Lower lobe of right lung (tissue), 2 donors: ENCODE results near the gene PITPNM3. TPM values are rescaled to one million over a fixed set of nuclear protein-coding genes. Genes with fewer than 3 reads are reported as not detected.

Experiments
- ATAC-seq, 2 donors: fragments of 200-7000 bp; cut with Tn5 transposase; one replicate each; pipeline ENCODE4 v1.9.1; 2020 to 2022; ENCODE audit warnings: mild to moderate bottlenecking in 2 of 2, moderate library complexity in 2 of 2
- DNase-seq: peaks from one replicate; pipeline ENCODE4 v3.0.0-alpha.2; 2020
- H3K27ac ChIP-seq: fragments of 200-600 bp; one replicate; pipeline ENCODE4 v1.8.0; 2022
- H3K27me3 ChIP-seq: fragments of 200-600 bp; one replicate; pipeline ENCODE4 v1.8.0; 2022; ENCODE audit warnings: low read depth
- H3K36me3 ChIP-seq: fragments of 200-600 bp; one replicate; pipeline ENCODE4 v1.8.0; 2022; ENCODE audit warnings: mild to moderate bottlenecking
- H3K4me1 ChIP-seq: fragments of 200-600 bp; one replicate; pipeline ENCODE4 v1.8.0; 2022
- H3K4me3 ChIP-seq: fragments of 200-600 bp; one replicate; pipeline ENCODE4 v1.8.0; 2022; ENCODE audit warnings: mild to moderate bottlenecking
- H3K9me3 ChIP-seq: fragments of 200-600 bp; one replicate; pipeline ENCODE4 v1.8.0; 2022
- CTCF ChIP-seq: fragments of 200-600 bp; IDR thresholded peaks from one replicate; pipeline ENCODE4 v1.8.0; 2022; ENCODE audit warnings: antibody characterized with exemption, mild to moderate bottlenecking
- intact Hi-C: fragments of 100-400 bp; cut with DNase I; formaldehyde crosslinking; loops from one replicate; pipeline ENCODE4 v1.11.0; 2022
- total RNA-seq: library from RNA; stranded (reverse); fragmentation: NEBNext Ultra II Directional; extraction: Animal tissue kit (Norgen Biotek cat#: 25700); gene quantifications from one replicate; pipeline ENCODE4 v1.2.1, GENCODE V29; 2021
- donor health status: DM: no; HTN: yes; CAD: no; lungs with severe emphysema.

PITPNM3 gene
- total RNA-seq, 1 donor from 2014 or later = 12.3 TPM

DNA sequence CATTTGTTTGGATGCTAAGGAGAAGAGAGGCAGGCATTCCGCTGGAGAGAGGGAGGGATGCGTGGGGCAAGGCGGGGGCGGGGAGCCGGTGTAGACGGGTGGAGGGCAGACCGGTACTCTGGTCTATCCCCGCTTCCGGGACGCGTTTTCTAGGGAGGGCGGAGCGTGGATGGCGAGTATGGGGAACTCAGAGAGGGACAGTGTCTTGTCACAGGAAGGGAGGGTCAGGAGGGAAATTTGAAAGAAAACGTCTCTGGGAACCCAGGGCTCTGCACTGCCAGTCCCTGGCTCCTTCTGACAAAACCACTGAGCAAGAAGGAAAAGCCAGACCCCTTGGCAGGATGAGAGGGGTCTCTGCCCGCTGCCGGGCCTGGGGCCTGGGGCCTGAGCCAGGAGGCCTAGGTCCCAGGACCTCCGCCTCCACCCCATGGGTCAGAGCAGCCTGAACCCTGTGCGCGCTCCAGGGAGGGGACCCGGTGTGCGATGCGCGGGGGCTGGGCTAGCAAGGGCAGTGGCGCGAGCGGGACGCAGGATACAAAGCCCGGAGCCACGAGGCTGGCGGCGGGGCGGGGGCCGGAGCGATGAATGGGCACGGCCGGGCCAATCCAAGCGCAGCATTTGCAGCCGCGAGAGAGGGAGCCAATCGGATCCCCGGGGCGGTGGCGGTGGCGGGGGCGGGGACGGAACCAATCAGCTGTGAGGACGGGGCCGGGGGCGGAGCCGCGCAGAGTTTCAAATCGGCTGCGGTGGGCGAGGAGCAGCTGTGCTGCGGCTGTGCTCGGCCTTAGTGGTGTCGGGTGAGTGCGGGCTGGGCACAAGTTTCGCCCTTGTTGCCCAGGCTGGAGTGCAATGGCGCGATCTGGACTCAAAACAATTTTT lies 112.4 kb downstream of the PITPNM3 start, which contains the start of gene PIMREG:
Gene PIMREG (plus strand): TSS at position 764 of the 879 bp plus-strand sequence. CDS start 656 bp downstream, outside the sequence.
- Histone ChIP-seq H3K36me3 (no peaks in the 10 kb centered on the region), H3K9me3 (no peaks in the 10 kb centered on the region), H3K27me3 (peaks cover 6% of the 10 kb centered on the region), H3K4me3 (peak within 1 kb of the TSS; percentile 67), H3K27ac (peak within 1 kb of the TSS; percentile 53), H3K4me1 (peaks cover 10% of the 10 kb centered on the region)
- ATAC-seq (peak; percentile 98 to 99), DNase-seq (peak; percentile 96)
- intact Hi-C loops = no loop called here
- TF ChIP-seq CTCF = no peak

- Histone ChIP-seq H3K9me3 (no peaks in the 10 kb centered on the region), H3K36me3 (no peaks in the 10 kb centered on the region), H3K27me3 (peaks cover 6% of the 10 kb centered on the region), H3K27ac (no peak overlapping the region), H3K4me1 (peaks cover 10% of the 10 kb centered on the region), H3K4me3 (no peak overlapping the region)
- ATAC-seq = no peak
- TF ChIP-seq CTCF = no peak
- no peak for DNase-seq
- intact Hi-C loops = no loop called here
These were observed 113.6 kb downstream of the PITPNM3 start for GRCh38 chr17:6442775-6443174.

DNA sequence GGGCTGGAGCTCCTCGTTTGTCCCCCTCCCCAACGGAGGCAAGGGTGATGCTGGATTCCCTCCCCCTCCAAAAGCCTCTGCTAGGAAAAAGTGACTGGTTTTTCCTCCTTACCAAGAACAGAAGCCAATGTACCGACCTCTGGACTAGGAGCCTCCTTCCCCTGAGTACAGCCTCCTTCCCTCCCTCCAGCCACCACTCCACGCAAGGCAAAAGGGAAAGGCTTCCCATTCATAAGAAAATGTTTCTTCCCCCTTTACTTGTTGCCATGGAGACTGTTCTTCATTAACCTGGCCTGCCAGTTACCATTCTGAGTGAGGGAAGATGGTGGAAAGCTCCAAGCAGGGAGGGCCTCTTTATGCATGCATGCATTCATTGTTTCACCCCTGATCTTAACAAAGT lies 116.4 kb downstream of the PITPNM3 start:
- DNase-seq (no peak), ATAC-seq (no peak)
- Histone ChIP-seq H3K36me3 (no peaks in the 10 kb centered on the region), H3K4me1 (peaks cover 10% of the 10 kb centered on the region), H3K9me3 (no peaks in the 10 kb centered on the region), H3K4me3 (no peak overlapping the region), H3K27me3 (peaks cover 6% of the 10 kb centered on the region), H3K27ac (no peak overlapping the region)
- no peak for TF ChIP-seq CTCF
- intact Hi-C loops = no loop called here

GRCh38 chr17:6437956-6438355 lies 118.4 kb downstream of the PITPNM3 start:
- Histone ChIP-seq H3K27ac (no peak overlapping the region), H3K36me3 (no peaks in the 10 kb centered on the region), H3K9me3 (no peaks in the 10 kb centered on the region), H3K27me3 (peaks cover 6% of the 10 kb centered on the region), H3K4me1 (no peaks in the 10 kb centered on the region), H3K4me3 (no peak overlapping the region)
- no peak for TF ChIP-seq CTCF
- ATAC-seq (no peak), DNase-seq (no peak)
- intact Hi-C loops = no loop called here

- ATAC-seq = no peak
- no peak for DNase-seq
- Histone ChIP-seq H3K4me3 (no peak overlapping the region), H3K9me3 (no peaks in the 10 kb centered on the region), H3K27ac (no peak overlapping the region), H3K4me1 (no peaks in the 10 kb centered on the region), H3K36me3 (no peaks in the 10 kb centered on the region), H3K27me3 (peaks cover 6% of the 10 kb centered on the region)
- intact Hi-C loops = no loop called here
- no peak for TF ChIP-seq CTCF
These were observed 118.9 kb downstream of the PITPNM3 start for GRCh38 chr17:6437466-6437865.
